ENCODE data around the gene SPAG4. TPM values are rescaled to one million over a fixed set of nuclear protein-coding genes. Genes with fewer than 3 reads are reported as not detected.

SPAG4 gene
- total RNA-seq, 4 donors from 2014 or later, result 2.3 to 6.6 (median 5.5) TPM

GRCh38 chr20:35636095-35636494 lies 20.5 kb downstream of the SPAG4 start:
- Histone ChIP-seq H3K27ac (no peak overlapping the region), H3K4me1 (no peaks in the 10 kb centered on the region), H3K36me3 (peaks cover under 1 to 5% of the 10 kb centered on the region in 2 donors), H3K4me3 (replicated peaks in 1 of 3) (no peak overlapping the region), H3K27me3 (no peaks in the 10 kb centered on the region), H3K9me3 (no peaks in the 10 kb centered on the region)
- WGBS, 2 donors, result 85 to 89% methylated on average over 2 of the region's 2 CpGs
- DNase-seq, result no peak
- TF ChIP-seq POLR2A (IDR thresholded peaks at IDR 0.05), result no peak
- no peak for TF ChIP-seq CTCF (IDR thresholded peaks at IDR 0.05)
- intact Hi-C loops (cut with DNase I), result no loop called here

GRCh38 chr20:35637276-35637675 lies 21.6 kb downstream of the SPAG4 start:
- H3K4me3 ChIP-seq (replicated peaks in 1 of 3), result no peak overlapping the region
- no peak for DNase-seq
- intact Hi-C loops (cut with DNase I), result no loop called here
- H3K4me1 ChIP-seq, result no peaks in the 10 kb centered on the region
- 91 to 97% methylated on average over 6 of the region's 6 CpGs for whole genome bisulfite sequencing, 2 donors
- H3K9me3 ChIP-seq, result no peaks in the 10 kb centered on the region
- H3K27me3 ChIP-seq, result no peaks in the 10 kb centered on the region
- no peak overlapping the region for H3K27ac ChIP-seq
- TF ChIP-seq POLR2A (IDR thresholded peaks at IDR 0.05) (no peak), CTCF (IDR thresholded peaks at IDR 0.05) (no peak)
- H3K36me3 ChIP-seq, result no peaks in the 10 kb centered on the region

GRCh38 chr20:35638751-35639150 lies 23.1 kb downstream of the SPAG4 start:
- no peak for DNase-seq
- TF ChIP-seq CTCF (IDR thresholded peaks at IDR 0.05) (no peak), POLR2A (IDR thresholded peaks at IDR 0.05) (no peak)
- intact Hi-C loops (cut with DNase I), result no loop called here
- H3K27ac ChIP-seq, result no peak overlapping the region
- WGBS, 2 donors, result 54 to 62% methylated on average over 2 of the region's 2 CpGs
- no peak overlapping the region for H3K4me3 ChIP-seq (replicated peaks in 1 of 3)
- no peaks in the 10 kb centered on the region for H3K36me3 ChIP-seq
- H3K9me3 ChIP-seq, result no peaks in the 10 kb centered on the region
- no peaks in the 10 kb centered on the region for H3K27me3 ChIP-seq
- H3K4me1 ChIP-seq, result no peaks in the 10 kb centered on the region

GRCh38 chr20:35640724-35641123 lies 25.1 kb downstream of the SPAG4 start:
- Histone ChIP-seq H3K4me1 (no peaks in the 10 kb centered on the region), H3K4me3 (replicated peaks in 1 of 3) (no peak overlapping the region), H3K27ac (no peak overlapping the region), H3K27me3 (no peaks in the 10 kb centered on the region), H3K36me3 (no peaks in the 10 kb centered on the region), H3K9me3 (no peaks in the 10 kb centered on the region)
- 91 to 96% methylated on average over 3 of the region's 3 CpGs for WGBS, 2 donors
- TF ChIP-seq POLR2A (IDR thresholded peaks at IDR 0.05) (no peak), CTCF (IDR thresholded peaks at IDR 0.05) (no peak)
- intact Hi-C loops (cut with DNase I), result no loop called here
- no peak for DNase-seq

GRCh38 chr20:35641743-35642142 lies 26.1 kb downstream of the SPAG4 start:
- no peaks in the 10 kb centered on the region for H3K4me1 ChIP-seq
- intact Hi-C loops (cut with DNase I), result no loop called here
- H3K27me3 ChIP-seq, result no peaks in the 10 kb centered on the region
- H3K4me3 ChIP-seq (replicated peaks in 1 of 3), result no peak overlapping the region
- H3K36me3 ChIP-seq, result no peaks in the 10 kb centered on the region
- H3K9me3 ChIP-seq, result no peaks in the 10 kb centered on the region
- WGBS, 2 donors, result 84 to 93% methylated on average over 4 of the region's 4 CpGs
- no peak for DNase-seq
- no peak overlapping the region for H3K27ac ChIP-seq
- TF ChIP-seq CTCF (IDR thresholded peaks at IDR 0.05) (no peak), POLR2A (IDR thresholded peaks at IDR 0.05) (no peak)
